IPS-20b (cell line): Measurements from ENCODE around the gene OR51S1.
"Not testable (repeated sequence)": the region's sequence is repeated elsewhere in the genome, so short reads cannot be mapped to it uniquely, and the experiment has no call there.

Experiments used
- H3K27ac ChIP-seq: one replicate; pipeline ENCODE4 v1.5.1; 2013; ENCODE audit warnings: low read length
- H3K27me3 ChIP-seq: 2 replicates; pipeline ENCODE4 v1.6.1; 2013; ENCODE audit warnings: mild to moderate bottlenecking, low read length, inconsistent platforms; ENCODE audit not compliant: insufficient read depth
- H3K36me3 ChIP-seq: 2 replicates; pipeline ENCODE4 v1.6.1; 2013; ENCODE audit warnings: low read depth, mild to moderate bottlenecking, inconsistent platforms, low read length, moderate library complexity; ENCODE audit not compliant: insufficient read depth
- H3K4me1 ChIP-seq: 2 replicates; pipeline ENCODE4 v1.6.1; 2013; ENCODE audit warnings: mild to moderate bottlenecking, control low read depth, inconsistent platforms, low read length, moderate library complexity; ENCODE audit not compliant: insufficient read depth
- H3K4me3 ChIP-seq: 2 replicates; pipeline ENCODE4 v1.5.1; 2013; ENCODE audit warnings: mild to moderate bottlenecking, low read length, inconsistent platforms
- H3K9ac ChIP-seq: 2 replicates; pipeline ENCODE4 v1.6.1; 2013; ENCODE audit warnings: low read depth, mild to moderate bottlenecking, inconsistent platforms, low read length, moderate library complexity
- H3K9me3 ChIP-seq: 2 replicates; pipeline ENCODE4 v1.6.1; 2013; ENCODE audit warnings: mild to moderate bottlenecking, low read depth, low read length, inconsistent platforms; ENCODE audit not compliant: insufficient read depth

OR51S1 gene

GRCh38 chr11:4862447-4863236 lies 13.6 kb upstream of the OR51S1 start:
- H3K27ac ChIP-seq = no peak overlapping the region
- H3K27me3 ChIP-seq = no peaks in the 10 kb centered on the region
- H3K4me1 ChIP-seq = peaks cover 21% of the 10 kb centered on the region
- peaks cover 5% of the 10 kb centered on the region; the same call in 1 of the 2 replicates for H3K9me3 ChIP-seq
- no peaks in the 10 kb centered on the region for H3K36me3 ChIP-seq
- H3K9ac ChIP-seq = 0 out of 2 replicates have a peak overlapping the region, but pooled peaks have one; percentile 10
- no peak overlapping the region for H3K4me3 ChIP-seq

DNA sequence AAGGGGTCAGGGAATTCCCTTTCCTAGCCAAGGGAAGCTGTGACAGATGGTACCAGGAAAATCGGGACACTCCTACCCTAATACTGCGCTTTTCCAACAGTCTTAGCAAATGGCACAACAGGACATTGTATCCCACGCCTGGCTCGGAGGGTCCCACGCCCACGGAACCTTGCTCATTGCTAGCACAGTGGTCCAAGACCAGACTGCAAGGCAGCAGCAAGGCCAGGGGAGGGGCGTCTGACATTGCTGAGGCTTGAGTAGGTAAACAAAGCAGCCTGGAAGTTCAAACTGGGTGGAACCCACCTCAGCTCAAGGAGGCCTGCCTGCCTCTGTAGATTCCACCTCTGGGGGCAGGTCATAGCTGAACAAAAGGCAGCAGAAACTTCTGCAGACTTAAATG lies 5.3 kb upstream of the OR51S1 start:
- H3K9ac ChIP-seq, H3K27ac ChIP-seq, H3K4me1 ChIP-seq, H3K27me3 ChIP-seq, H3K36me3 ChIP-seq, H3K4me3 ChIP-seq, H3K9me3 ChIP-seq: not testable (repeated sequence)

DNA sequence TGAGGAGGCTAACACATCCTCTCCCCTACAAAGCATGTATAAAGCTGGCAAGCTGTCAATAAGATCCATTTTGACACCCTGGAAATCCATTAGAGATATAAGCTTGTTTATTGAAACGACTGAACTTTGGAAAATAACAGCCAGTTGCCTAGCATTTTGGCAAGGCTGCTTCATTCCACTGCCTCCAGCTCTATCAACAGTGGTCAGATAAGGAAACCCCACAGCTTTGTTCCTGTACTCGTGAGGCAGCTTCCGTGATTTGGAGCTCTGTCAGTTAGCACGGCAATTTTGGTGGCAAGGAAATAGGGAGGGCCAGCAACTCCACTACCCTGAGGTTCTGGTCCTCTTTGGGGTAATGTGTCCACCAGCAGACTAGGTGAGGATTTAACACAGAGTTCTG lies 2.0 kb upstream of the OR51S1 start:
- H3K27ac ChIP-seq = no peak overlapping the region
- no peaks in the 10 kb centered on the region for H3K36me3 ChIP-seq
- H3K9ac ChIP-seq = no peak overlapping the region
- no peaks in the 10 kb centered on the region for H3K9me3 ChIP-seq
- no peaks in the 10 kb centered on the region for H3K4me1 ChIP-seq
- no peak overlapping the region for H3K4me3 ChIP-seq
- no peaks in the 10 kb centered on the region for H3K27me3 ChIP-seq

DNA sequence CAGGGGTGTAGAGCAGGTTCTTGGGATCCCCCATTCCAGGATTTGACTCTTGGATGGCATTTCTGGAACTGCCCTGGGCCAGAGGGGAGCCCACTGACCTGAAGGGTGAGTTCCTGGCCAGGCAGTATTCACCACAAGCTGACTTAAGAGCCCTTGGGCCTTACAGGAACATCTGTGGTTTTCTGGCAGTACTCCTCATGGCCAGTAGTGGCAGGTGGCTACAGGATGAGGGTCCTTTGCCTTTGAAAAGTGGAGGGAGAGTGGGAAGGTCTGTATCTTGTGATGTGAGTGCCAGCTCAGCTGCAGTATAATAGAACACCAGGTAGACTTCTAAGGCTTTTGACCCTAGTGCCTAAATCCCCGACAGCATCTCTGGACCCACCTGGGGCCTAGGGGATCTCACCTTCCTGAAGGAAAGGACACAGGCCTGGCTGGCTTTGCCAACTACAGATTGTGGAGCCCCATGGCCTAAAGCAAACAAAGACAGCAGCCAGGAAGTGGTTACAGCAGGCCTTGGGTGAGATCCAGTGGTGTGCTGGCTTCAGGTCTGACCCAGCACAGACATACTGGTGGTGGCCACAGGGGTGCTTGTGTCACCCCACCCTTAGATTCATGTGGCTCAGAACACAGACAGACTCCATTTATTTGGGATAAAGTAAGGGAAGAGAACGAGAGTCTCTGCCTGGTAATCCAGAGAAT lies 9.0 kb downstream of the OR51S1 start:
- Histone ChIP-seq H3K27ac (no peak overlapping the region), H3K27me3 (no peaks in the 10 kb centered on the region), H3K36me3 (no peaks in the 10 kb centered on the region), H3K4me1 (no peaks in the 10 kb centered on the region), H3K9me3 (peaks cover 10% of the 10 kb centered on the region), H3K4me3 (no peak overlapping the region), H3K9ac (no peak overlapping the region)

DNA sequence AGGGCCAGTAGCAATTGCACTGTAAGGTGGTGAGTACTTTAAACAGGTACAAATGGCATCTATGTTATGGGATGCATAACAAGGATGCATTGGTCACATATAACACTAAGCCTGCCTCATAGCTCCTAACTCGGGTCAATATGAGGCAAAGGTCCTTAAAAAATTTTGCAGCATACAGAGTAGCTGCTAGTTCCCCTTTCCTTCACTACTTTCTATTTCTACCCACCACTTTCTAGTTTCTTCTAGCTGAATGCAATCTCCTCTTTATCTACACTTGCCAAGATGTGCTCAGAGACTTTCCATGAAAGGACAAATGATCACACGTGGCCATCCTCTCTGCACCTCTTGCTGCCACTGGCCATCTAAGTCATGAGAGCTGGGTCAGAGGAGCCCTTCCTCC lies 18.1 kb downstream of the OR51S1 start:
- no peaks in the 10 kb centered on the region for H3K4me1 ChIP-seq
- H3K27ac ChIP-seq = no peak overlapping the region
- H3K9me3 ChIP-seq = no peaks in the 10 kb centered on the region
- H3K9ac ChIP-seq = no peak overlapping the region
- no peaks in the 10 kb centered on the region for H3K36me3 ChIP-seq
- H3K4me3 ChIP-seq = no peak overlapping the region
- H3K27me3 ChIP-seq = no peaks in the 10 kb centered on the region

GRCh38 chr11:4830346-4830745 lies 18.7 kb downstream of the OR51S1 start:
- no peaks in the 10 kb centered on the region for H3K27me3 ChIP-seq
- H3K27ac ChIP-seq = no peak overlapping the region
- no peak overlapping the region for H3K4me3 ChIP-seq
- no peak overlapping the region for H3K9ac ChIP-seq
- H3K9me3 ChIP-seq = no peaks in the 10 kb centered on the region
- no peaks in the 10 kb centered on the region for H3K4me1 ChIP-seq
- H3K36me3 ChIP-seq = no peaks in the 10 kb centered on the region

DNA sequence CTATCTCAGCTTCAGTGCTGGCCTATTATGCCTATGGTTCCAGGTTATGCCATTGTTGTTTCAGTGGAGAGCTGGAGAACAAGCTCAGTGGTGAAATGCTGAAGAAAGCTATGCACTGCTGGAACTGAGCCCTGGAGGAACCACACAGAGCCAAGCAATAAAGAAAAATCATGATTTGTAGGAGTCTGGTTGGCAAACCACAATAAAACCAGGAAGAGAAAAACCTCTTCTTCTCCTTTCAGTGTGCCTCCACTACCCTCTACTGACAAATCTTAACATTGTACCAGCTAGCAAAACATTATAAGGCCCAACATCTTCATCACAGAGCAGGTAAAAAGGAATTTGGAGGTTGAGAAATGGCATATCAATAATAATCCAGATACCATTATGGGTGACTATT lies 22.6 kb downstream of the OR51S1 start:
- Histone ChIP-seq H3K4me3 (no peak overlapping the region), H3K9me3 (no peaks in the 10 kb centered on the region), H3K27me3 (no peaks in the 10 kb centered on the region; the same call in 1 of the 2 replicates), H3K9ac (no peak overlapping the region), H3K36me3 (no peaks in the 10 kb centered on the region), H3K4me1 (no peaks in the 10 kb centered on the region), H3K27ac (no peak overlapping the region)

DNA sequence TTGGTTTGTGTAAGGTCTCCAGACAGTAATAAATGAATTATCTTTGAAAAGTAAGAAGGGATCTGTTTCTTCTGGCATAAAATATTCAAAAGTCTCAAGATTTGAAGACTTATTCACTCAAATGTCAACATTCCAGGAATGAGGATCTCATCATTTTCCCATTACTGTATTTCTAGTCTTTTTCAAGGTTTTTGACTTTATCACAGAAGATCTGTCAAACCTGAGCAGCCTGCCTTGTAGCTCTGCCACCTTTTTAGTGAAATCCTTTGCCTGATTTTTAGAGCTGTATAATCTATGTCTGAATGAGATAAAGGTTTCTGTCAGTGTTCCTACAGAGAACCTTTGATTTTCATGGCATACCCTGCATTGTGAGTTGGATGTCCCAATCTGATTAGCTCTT lies 23.9 kb downstream of the OR51S1 start:
- Histone ChIP-seq H3K9ac (no peak overlapping the region), H3K4me3 (no peak overlapping the region), H3K4me1 (no peaks in the 10 kb centered on the region), H3K9me3 (no peaks in the 10 kb centered on the region), H3K27me3 (no peaks in the 10 kb centered on the region; the same call in 1 of the 2 replicates), H3K36me3 (no peaks in the 10 kb centered on the region), H3K27ac (no peak overlapping the region)

GRCh38 chr11:4821021-4821420 lies 28.0 kb downstream of the OR51S1 start, which contains the start of gene OR51F2:
OR51F2 (plus strand) TSS chr11:4821321; CDS start chr11:4821422, 101 bp downstream.
- Histone ChIP-seq H3K27me3 (no peaks in the 10 kb centered on the region; the same call in 1 of the 2 replicates), H3K9me3 (no peaks in the 10 kb centered on the region), H3K36me3 (no peaks in the 10 kb centered on the region), H3K9ac (no peak within 1 kb of the TSS), H3K4me3 (no peak within 1 kb of the TSS), H3K27ac (no peak within 1 kb of the TSS), H3K4me1 (no peaks in the 10 kb centered on the region)

- H3K36me3 ChIP-seq = no peaks in the 10 kb centered on the region
- no peak overlapping the region for H3K27ac ChIP-seq
- H3K4me1 ChIP-seq = no peaks in the 10 kb centered on the region
- H3K4me3 ChIP-seq = no peak overlapping the region
- H3K9ac ChIP-seq = no peak overlapping the region
- no peaks in the 10 kb centered on the region for H3K27me3 ChIP-seq
- H3K9me3 ChIP-seq = no peaks in the 10 kb centered on the region
Observed at GRCh38 chr11:4809246-4809645, 39.8 kb downstream of the OR51S1 start.

DNA sequence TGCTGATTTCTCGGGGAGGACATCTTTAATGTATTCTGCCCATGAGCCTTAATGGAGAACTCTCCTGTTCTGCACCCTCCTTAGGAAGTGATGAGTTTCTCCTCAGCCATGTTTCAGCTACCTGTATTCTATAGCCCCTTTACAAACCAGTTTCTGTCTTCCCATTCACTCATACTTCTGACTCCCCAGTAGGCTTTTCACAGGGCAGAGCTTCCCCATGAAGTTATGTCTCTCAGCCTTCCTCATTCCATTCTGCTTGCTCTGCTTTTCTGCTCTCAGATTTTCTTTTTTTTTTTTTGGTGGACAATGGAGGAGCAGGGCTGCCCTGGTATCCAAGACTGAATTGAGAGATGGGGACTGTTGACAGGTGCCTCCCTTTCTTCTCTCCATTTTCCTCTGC lies 40.5 kb downstream of the OR51S1 start:
- no peak overlapping the region for H3K4me3 ChIP-seq
- no peak overlapping the region for H3K9ac ChIP-seq
- H3K27me3 ChIP-seq = no peaks in the 10 kb centered on the region
- no peaks in the 10 kb centered on the region for H3K4me1 ChIP-seq
- H3K36me3 ChIP-seq = no peaks in the 10 kb centered on the region
- H3K27ac ChIP-seq = no peak overlapping the region
- no peaks in the 10 kb centered on the region for H3K9me3 ChIP-seq

- no peak within 1 kb of the TSS for H3K9ac ChIP-seq
- no peaks in the 10 kb centered on the region for H3K9me3 ChIP-seq
- H3K4me3 ChIP-seq = no peak within 1 kb of the TSS
- no peaks in the 10 kb centered on the region for H3K36me3 ChIP-seq
- no peak within 1 kb of the TSS for H3K27ac ChIP-seq
- no peaks in the 10 kb centered on the region for H3K4me1 ChIP-seq
- H3K27me3 ChIP-seq = no peaks in the 10 kb centered on the region
Observed at GRCh38 chr11:4804280-4804679, 44.7 kb downstream of the OR51S1 start, which contains the start of gene OR52R1. OR52R1 (minus strand) TSS chr11:4804380; CDS start chr11:4804380, 0 bp downstream.
